GM18505 (cell line): ENCODE measurements around the gene ZBED2.
"Not testable (repeated sequence)": the region's sequence is repeated elsewhere in the genome, so short reads cannot be mapped to it uniquely, and the experiment has no call there.

ENCODE experiments used
- ATAC-seq: cut with Tn5 transposase; IDR thresholded peaks from one replicate; pipeline ENCODE4 v1.9.1; 2021; ENCODE audit not compliant: unreplicated experiment
- POLR2A ChIP-seq: IDR thresholded peaks from 4 replicates; pipeline ENCODE4 v1.6.1; 2011; ENCODE audit warnings: borderline replicate concordance; ENCODE audit not compliant: insufficient read depth, insufficient read length; ENCODE audit errors: extremely low read depth

Gene ZBED2

GRCh38 chr3:111595232-111595631 is at the start of gene ZBED2:
ZBED2 (minus strand) TSS chr3:111595346; CDS start chr3:111594201, 1,145 bp downstream.
- ATAC-seq = peak; percentile 58
- no peak for TF ChIP-seq POLR2A

GRCh38 chr3:111639316-111639715 is 44.2 kb upstream of the ZBED2 start:
- no peak for TF ChIP-seq POLR2A
- no peak for ATAC-seq

- TF ChIP-seq POLR2A = no peak
- no peak for ATAC-seq
Measured at GRCh38 chr3:111636366-111636885, 41.3 kb upstream of the ZBED2 start.

DNA sequence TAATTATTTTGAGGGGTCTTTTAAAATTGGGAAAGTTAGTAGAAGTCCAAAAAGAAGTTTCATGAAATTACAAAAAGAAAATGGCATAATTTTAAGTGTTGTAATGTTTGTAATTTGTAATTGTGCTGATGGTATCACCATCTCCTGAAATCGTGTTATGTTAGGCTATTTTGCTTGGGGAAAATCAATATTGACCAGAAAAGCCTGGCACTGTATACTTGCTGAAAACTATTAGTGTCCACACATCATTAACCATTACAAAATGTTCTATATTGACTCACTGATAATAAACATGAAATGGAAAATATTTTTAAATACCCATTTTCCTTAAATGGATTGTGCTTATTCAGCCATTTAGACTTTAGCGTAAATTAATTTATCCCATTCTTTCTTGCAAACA is 40.3 kb upstream of the ZBED2 start:
- no peak for ATAC-seq

GRCh38 chr3:111630638-111631037 is 35.5 kb upstream of the ZBED2 start:
- not testable (repeated sequence) for ATAC-seq

More for the DNA sequence above, 40.3 kb upstream of the ZBED2 start:
- TF ChIP-seq POLR2A = no peak

DNA sequence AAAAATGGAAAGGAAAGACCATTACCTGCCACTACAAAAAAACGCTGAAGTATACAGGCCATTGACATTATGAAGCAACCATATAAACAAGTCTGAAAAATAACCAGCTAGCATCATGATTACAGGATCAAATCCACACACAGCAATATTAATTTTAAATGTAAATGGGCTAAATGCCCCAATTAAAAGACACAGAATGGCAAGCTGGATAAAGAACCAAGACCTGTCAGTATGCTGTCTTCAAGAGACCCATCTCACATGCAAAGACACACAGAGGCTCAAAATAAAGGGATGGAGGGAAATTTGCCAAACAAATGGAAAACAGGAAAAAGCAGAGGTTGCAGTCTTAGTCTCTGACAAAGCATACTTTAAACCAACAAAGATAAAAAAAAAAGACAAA is 33.9 kb upstream of the ZBED2 start:
- ATAC-seq = not testable (repeated sequence)

DNA sequence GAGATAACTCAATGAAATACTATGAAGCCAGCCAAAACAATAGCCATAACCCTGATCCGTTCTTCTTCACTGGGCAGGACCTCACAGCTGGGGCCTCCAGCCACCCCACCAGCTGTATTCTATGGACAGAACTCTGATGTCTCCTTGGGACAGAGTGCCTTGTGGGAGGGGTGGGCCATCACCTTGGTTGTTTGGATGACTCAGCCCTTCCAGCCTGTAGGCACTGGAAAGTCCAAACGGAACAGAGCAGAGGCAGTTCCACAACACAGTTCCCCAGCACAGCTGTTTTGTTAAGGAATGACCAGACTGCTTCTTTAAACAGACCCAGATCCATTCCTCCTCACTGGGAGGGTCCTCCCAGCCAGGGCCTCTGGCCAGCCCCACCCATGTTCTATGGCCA is 31.9 kb upstream of the ZBED2 start:
- ATAC-seq = no peak
- no peak for TF ChIP-seq POLR2A

GRCh38 chr3:111621535-111621934 is 26.4 kb upstream of the ZBED2 start:
- no peak for TF ChIP-seq POLR2A
- no peak for ATAC-seq

- no peak for TF ChIP-seq POLR2A
Measured at GRCh38 chr3:111619833-111620232, 24.7 kb upstream of the ZBED2 start.

DNA sequence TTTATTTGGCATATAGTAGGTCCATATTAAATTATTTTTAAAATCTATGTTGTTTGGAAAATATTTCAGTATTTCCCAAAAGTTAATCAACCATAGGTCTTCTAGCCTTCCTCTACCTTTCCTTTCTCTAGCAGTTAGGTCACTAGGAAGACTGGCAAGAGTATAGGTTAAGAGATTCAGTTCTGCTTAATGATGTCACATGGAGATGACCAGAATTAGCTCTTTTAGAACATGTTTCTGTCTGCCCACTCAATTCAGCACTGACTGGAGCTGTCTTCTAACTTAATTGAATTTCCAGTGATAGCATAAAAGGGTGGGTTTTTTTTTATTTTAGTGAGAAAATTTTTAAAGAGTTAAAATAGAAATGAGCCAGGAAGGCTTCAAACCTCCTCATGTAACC is 23.8 kb upstream of the ZBED2 start:
- no peak for TF ChIP-seq POLR2A

More at GRCh38 chr3:111619833-111620232, 24.7 kb upstream of the ZBED2 start:
- ATAC-seq = no peak

DNA sequence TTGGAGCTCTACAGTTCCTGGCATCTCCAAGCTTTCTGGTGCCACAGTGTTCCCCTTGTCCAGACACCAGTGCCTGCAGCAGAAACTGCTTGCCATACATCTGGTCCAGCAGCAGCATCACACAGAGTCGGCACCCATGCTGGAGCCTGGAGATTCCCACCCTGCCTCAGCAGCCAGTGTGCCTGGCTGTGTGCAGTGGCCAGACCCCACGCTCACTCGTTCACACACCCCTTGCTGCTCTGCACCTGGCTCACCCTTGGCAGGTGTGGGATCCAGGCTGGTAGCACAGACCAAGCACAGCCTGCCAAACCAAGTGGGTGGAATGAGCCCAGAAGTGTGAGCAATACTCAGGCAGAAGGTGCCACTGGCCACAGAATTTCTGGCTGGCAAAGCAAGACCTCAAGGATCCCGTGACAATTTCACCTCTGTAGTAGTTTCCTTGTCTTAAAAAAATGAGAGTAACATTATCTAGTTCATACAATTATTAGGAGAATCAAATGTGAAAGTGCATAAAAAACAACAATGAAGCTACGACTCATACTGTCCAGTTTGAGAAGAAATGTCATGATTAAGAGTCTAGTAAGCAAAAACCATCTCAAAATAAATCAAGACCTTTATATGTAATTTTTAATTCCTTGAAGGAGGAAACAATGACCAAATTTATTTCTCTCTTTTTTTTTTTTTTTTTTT is 22.9 kb upstream of the ZBED2 start:
- no peak for ATAC-seq
- TF ChIP-seq POLR2A = no peak

More for the DNA sequence above, 23.8 kb upstream of the ZBED2 start:
- no peak for ATAC-seq

- TF ChIP-seq POLR2A = no peak
- no peak for ATAC-seq
Measured at GRCh38 chr3:111617406-111617805, 22.3 kb upstream of the ZBED2 start.

GRCh38 chr3:111616417-111617105 is 21.4 kb upstream of the ZBED2 start:
- no peak for TF ChIP-seq POLR2A
- ATAC-seq = peak; percentile 75

DNA sequence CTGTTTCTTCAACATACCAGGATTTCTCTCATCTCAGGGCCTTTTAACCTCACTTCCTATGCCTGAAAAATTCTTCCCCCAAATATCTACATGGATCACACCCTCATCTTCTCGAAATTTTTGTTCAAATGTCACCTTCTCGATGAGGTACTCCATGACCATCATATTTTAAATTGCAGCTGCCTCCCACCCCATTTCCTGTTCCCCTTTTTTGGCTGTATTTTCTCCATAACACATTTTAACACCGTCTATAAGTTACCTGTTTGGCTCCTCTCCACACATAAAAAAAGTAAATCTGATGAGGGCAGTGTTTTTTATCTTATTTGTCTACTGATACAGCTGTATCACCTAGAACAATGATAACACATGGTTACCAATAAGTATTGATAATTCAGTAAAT is 20.7 kb upstream of the ZBED2 start:
- no peak for ATAC-seq
- TF ChIP-seq POLR2A = no peak
